NOMO-1 (cell line): ENCODE results near the gene KMT5C.

Experiments
- DNase-seq, 2 experiments: peaks; one replicate each; lab custom pipeline; 2025; ENCODE audit not compliant: unreplicated experiment in 2 of 2; lab: John Stamatoyannopoulos, UW

KMT5C gene

DNA sequence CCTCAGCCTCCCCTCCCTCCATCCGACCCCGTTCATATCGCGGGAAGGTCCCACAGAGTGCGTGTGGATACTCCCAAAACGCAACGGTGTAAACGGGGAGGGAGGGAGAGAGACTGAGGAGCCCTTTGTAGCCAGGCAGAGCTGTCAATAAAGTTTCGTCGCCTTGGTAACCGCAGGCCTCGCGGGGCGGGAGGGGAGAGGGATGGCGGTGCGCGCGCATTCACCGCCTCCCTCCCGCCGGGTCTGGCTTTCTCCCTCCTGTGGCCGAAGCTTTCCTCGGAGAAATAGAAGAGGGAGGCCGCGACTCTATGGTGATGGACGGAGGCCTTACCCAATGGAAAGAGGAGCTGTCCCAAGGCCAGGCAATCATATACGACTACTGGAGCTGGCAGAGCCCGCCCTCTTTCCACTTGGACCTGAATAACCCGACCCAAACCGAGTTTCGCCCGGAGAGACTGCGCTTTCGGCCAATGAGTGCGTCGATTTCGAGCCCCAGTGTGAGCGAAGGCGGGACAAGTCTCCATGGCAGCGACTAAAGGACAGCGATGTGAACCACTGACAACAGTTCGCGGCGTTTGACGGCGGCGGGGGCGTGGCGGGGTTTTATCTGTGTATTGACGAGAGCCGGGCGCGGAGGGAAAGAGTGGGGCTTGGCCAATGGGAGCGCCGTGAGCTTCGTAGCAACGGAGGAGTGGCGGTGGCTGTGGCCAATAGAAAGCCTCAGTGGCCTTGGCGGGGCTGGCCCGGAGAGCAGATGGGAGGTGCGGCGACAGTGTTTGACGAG, at the start of gene KMT5C:
Gene KMT5C (plus strand): TSS at position 772 of the 784 bp plus-strand sequence. CDS start 2,061 bp downstream, outside the sequence.
- DNase-seq: peak; percentile 100

DNA sequence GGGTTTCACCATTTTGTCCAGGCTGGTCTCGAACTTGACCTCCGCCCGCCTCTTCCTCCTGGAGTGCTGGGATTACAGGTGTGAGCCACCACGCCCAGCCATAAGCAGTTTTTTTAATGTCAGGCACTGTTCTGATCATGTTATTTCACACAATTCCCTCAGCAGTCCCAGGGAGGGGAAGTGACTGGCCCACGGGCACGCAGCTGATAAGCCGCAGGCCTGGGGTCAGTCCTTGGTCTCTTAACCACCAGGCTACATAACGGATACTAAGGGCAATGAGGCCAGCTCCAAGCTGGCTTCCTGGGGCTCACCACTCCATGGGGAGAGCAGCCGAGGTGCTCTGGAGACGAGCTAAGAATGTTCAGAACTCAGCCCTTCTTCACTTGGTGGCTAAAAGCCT, 42.4 kb upstream of the KMT5C start:
- no peak for DNase-seq

DNA sequence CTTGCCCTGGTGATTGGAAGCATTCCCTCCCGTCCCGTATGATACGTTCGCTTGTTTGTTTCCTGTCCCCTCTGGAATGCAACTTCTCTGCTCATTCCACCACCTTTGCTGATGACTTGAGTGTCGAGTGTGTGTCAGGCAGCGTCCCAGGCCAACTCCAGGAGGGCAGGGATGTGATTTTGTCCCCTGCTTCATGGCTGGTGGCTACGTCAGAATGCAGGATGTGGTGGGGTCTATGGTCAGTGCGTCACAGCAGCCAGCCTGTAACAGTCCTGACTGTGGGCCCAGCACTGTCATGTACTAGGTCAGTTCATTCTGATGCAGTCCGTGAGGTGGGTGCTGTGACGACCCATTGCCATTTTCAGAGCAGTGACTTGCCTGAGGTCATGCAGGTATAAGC, 39.7 kb upstream of the KMT5C start:
- no peak for DNase-seq

DNA sequence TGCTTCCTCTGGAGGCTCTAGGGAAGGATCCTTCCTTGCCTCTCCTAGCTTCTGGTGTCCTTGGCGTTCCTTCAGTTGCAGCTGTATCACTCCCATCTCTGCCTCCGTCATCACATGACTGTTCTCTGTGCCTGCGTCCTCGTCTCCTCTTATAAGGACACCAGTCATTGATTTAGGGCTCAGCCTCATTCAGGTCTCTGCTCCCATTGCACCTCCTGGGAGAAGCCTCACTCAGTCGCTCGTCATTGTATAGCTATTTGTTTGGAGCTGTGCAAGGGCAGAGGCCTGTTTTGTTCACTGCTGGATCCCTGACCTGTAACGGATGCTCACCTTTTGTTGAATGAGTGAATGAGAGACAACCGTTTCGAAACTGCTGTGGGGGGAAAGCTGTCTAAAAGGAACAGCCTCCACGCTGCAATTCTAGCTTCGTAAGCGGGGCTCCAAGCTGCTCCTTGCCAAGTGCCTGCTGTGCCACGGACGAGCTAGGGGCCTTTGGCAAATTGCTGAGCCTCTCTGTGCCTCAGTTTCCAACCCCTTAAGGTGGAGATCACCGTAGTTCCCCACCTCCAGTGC, 38.7 kb upstream of the KMT5C start:
- DNase-seq: no peak

DNA sequence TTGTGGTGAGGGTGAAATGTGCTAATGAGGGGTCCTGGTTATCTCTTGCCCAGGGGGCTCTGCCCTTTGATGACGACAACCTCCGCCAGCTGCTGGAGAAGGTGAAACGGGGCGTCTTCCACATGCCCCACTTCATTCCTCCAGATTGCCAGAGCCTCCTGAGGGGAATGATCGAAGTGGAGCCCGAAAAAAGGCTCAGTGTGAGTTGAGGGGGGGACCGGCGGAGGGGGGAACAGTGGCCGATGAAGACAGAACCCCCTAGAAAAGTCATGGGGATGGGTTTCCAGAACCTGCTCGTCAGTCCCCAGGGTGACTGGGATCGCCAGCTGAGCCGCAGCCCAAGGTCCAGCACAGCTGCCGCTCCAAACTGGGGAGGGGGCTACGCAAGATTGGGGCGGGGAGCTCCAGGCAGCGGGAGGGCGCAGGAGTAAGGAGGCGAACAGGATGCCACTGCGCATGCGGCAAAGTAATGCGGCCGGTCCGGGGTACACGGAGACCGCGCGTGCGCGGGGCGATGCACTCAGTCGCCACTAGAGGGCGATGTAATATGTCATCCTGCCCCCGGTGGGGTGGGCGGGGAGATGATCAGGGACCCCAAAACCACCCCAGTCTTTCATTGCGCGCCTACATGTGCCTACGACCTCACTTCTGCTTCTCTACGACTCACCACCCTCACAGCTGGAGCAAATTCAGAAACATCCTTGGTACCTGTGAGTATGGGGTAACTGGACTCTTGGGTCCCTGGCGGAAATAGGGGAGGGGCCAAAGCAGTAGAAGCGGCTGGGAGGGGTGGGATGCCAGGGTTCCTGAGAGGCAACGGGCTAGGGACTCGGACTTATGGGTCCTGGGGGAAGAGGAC, 38.0 kb upstream of the KMT5C start:
- DNase-seq: peak; percentile 70 to 75

DNA sequence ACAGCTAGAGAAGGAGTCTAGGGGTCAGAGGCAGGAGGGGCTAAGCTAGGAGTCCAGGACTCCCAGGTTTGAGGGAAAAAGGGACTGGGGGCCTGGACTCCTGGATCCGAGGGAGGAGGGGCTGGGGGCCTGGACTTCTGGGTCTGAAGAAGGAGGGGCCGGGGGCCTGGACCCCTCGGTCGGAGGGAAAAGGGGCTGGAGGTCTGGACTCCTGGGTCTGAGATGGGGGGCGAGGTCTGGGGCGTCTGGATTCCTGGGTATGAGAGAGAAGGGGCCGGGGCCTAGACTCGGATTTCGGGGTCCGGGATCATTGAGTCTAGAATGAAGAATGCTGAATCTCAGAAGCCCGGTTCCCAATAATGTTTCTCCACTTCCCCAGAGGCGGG, 37.4 kb upstream of the KMT5C start:
- DNase-seq: no peak

DNA sequence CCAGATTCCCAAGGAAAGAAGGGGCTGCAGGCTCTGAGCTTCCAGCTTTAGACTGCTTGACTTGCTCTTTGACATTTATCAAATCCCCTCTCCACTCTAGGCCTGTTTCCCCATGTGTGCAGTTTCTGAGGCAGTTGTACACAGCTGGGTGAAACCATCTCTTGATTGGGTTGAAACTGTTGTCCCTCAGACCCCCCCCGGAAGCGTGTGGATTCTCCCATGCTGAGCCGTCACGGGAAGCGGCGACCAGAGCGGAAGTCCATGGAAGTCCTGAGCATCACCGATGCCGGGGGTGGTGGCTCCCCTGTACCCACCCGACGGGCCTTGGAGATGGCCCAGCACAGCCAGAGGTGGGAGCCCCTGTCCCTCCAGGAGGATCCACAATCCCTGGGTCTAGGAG, 36.2 kb upstream of the KMT5C start:
- no peak for DNase-seq

DNA sequence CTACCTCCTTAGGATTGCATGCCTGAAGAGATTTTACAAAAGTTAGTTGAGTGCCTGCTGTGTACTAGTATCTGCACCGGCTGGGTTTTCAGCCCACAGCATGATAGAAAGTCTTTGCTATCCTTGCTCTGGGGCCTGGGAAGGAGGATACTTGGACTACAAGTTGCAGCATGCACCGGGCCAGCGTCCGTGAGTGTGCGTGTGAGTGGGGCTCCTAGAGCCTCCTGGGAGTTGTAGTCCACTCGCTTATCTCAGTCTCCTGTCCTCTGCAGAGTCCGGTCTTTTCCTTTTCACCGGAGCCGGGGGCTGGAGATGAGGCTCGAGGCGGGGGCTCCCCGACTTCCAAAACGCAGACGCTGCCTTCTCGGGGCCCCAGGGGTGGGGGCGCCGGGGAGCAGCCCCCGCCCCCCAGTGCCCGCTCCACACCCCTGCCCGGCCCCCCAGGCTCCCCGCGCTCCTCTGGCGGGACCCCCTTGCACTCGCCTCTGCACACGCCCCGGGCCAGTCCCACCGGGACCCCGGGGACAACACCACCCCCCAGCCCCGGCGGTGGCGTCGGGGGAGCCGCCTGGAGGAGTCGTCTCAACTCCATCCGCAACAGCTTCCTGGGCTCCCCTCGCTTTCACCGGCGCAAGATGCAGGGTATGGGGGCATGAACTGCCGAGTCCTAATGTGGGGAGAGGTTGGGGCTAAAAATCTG, 35.2 kb upstream of the KMT5C start:
- DNase-seq: peak; percentile 23 to 40

DNA sequence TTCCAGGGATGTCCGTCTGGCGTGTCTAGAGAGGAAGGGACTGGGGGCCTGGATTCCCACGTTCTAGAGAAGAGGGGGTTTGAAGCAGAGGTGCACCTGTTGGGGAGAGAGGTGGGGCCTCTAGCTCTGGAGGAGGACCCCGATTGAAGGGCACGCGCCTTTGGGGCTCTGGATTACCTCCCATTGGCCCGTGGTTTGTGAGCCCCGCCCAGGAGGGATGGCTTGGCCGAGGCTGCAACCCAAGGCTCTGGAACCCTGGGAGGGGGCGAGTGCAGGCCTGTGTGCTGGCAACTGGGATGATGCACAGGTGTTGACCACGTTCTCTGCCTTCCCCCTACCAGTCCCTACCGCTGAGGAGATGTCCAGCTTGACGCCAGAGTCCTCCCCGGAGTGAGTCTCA, 34.7 kb upstream of the KMT5C start:
- DNase-seq: no peak

DNA sequence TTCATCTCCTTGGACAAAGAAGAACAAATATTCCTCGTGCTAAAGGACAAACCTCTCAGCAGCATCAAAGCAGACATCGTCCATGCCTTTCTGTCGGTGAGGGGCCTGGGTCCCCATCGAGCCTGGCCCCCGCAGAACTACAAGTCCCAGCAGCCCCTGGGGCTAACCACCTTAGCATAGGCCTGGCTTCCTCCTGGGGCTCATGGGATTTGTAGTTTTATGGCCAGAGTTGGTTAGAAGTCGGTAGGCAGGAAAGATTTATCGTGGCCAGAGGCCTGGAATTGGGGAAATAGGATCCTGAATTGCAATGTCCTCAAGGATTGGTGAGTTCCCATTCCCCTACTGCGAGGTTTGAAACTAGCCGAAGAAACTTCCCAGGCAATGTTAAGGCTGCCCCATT, 34.2 kb upstream of the KMT5C start:
- DNase-seq: peak in 1 of 2 experiments; percentile 38

DNA sequence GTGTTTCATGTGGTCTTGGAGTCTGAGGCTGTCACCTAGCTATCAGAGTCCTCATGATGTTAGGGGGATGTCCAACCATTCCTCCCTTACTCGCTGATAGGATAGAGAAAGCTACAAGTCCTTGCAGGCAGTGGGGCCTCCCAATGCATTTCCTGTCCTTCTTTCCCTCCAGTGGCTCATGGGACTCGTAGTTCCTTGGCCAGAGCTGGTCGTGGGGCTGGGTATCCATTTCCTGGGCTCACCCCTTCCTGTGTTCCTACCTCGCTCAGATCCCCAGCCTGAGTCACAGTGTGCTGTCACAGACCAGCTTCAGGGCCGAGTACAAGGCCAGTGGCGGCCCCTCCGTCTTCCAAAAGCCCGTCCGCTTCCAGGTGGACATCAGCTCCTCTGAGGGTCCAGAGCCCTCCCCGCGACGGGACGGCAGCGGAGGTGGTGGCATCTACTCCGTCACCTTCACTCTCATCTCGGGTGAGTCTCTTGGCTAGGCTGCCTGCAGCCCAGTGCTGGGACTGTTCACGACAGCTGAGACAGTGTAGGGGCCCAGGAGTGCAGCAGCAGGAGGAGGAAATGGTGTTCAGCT, 33.6 kb upstream of the KMT5C start:
- DNase-seq: no peak

DNA sequence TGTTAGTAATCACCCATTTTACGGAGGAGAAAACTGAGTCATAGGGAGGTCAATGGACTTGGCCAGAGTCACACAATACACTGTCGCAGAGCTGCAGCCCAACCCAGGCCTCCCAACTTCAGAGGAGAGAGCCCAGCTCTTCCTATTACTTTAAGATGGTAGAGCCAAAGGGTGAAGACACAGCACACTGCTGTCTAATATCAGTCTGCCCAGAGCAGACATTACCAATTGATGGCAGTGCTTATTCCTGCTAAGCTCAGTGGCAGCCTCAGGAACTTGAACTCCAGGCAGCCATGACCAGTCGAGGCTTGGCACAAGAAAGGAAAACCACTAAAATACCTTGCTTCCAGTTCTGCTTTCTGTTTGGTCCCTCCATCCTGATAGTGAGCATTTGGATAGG, 33.0 kb upstream of the KMT5C start:
- no peak for DNase-seq

DNA sequence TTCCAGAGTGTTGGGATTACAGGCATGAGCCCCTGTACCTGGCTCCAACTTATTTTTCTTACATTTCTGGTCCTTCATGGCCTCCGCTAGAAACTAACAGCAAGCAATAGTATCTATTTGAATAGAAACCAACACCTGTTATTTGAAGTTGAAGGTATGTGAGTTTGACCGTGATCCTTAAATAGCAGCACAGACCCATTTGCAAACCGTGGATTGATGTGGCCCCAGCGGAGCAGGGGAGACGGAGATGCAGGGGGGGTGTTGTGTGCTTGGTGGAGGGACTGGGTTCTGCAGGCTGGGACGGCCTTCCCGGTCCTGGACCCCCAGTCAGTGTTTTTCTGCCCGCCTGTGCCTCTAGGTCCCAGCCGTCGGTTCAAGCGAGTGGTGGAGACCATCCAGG, 31.4 kb upstream of the KMT5C start:
- DNase-seq: no peak

DNA sequence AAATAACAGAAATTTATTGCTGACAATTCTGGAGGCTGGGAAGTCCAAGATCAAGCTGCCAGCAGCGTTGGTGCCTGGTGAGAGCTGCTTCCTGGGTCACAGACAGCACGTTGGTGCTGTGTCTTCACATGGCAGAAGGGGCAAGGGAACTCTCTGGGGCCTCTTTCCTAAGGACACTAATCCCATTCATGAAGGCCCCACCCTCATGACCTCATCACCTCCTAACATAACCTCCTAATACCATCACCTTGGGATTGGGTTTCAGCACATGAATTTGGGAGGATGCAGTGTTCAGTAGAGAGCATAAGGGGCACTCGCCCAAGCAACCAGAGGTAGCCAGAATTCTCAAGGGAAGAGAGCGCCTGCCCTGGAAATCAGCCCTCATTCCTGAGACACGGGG, 30.2 kb upstream of the KMT5C start:
- no peak for DNase-seq

DNA sequence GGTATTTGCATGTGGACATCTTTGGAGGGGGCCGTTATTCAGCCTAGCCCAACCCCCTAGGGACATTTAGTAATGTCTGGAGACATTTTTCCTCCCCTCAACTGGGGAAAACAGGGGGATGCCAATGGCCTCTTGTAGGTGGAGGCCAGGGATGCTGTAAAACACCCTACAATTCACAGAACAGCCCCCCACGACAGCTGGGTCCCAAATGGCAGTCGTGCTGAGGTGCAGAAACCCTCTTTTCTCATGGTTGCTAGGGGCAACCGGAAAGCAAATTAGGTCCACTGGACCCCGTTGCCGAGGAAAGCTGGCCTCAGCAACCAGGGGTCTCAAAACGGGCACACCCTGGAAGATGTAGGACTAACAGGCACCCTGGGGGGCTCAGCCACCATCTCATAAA, 29.2 kb upstream of the KMT5C start:
- DNase-seq: no peak

DNA sequence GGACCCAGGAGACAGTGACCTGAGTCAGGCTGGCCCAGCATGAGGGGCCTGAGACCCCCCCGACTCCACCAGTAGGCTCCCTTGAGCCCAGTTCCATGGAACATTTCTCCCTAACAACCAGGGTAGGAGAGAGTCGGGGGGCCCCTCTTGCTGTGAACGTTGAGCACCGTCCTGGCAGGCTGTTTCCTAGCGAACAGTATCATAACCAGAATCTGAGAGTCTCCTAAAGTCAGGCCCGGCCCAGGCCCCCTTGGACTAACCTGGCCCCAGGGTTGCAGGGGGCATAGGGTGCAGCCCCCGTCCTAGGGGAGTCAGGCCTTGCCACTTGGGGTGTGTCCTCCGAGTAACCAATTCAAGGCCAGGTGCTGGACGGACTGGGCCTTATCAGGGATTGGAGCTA, 28.3 kb upstream of the KMT5C start:
- DNase-seq: no peak

DNA sequence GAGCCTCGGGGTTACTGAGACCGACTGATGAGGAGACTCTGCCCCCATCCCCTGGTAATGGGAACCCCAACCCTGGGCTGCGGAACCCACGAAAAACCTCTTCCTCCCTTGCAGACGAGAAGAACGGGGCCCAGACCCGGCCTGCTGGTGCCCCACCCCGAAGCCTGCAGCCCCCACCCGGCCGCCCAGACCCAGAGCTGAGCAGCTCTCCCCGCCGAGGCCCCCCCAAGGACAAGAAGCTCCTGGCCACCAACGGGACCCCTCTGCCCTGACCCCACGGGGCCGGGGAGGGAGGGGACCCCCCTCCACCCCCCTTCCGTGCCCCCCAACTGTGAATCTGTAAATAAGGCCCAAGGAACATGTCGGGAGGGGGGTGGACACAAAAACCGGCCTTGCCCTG, 27.9 kb upstream of the KMT5C start:
- no peak for DNase-seq

DNA sequence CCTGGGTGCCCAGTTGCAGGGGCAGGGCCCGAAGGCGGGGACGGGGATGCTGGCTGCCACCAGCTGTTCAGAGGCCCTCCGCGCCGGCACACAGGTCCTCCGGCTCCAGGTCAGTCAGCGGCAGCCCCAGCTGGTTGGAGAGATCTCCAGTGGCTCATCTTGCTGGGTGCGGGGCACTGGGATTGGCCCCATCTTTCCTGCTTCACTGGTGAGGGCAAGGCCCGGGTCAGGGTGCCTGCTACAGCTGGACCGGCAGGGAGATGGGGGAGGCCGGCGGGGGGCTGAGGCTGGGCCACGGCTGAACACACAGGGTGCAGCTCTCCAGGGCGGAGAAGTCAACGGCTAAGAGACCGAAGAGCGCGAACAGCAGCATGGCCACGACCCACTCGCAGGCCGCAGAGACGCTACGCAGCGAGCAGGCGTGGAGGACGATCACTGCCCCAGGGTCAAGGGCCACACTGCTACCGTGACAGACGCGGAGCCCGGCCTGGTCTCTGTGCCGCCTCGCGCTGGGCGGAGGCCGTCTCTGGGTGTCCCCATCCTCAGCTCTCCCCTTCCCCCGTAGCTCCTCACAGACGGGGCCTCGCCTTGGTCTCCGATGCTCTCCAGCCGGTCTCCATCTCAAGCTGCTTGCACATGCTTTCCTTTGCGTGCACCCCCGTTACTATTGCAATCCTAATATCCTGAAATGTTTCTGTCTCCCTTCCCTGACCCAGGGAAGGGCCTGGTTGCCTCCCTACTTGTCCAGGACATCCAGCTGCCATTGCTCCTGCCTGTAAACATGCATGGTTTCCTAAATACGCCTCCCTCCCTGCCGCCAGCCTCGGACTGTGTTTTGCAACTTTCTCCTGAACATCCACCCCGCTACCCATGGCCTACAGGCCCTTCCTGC, 26.8 kb upstream of the KMT5C start:
- DNase-seq: no peak

DNA sequence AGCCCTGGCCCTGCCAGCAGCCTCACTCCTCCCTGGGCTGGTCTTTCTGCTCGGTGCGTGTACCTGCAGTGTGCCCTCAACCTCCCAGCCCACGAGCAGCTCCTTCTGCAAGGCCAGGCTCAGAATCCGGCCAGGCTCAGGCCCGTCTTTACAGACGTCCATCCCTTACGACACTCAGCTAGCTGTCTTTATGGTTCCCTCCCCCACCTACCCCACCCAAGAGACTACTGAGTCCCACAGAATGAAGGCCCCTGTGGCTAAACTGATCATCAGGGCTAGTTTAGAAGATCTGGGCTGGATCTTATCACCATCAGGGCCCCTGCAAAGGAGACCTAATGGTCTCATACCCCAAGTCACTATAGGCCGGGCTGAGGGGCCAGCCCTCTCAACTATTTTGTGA, 25.3 kb upstream of the KMT5C start:
- DNase-seq: no peak
